CD4-positive, alpha-beta T cell treated with Interleukin-4 for 4 hours (primary cell): ENCODE data around the gene KDM5B.

Experiments used
- DNase-seq: peaks from one replicate; pipeline ENCODE4 v3.0.0-alpha.2; 2020

The KDM5B gene

GRCh38 chr1:202684716-202685115, 123.5 kb downstream of the KDM5B start:
- DNase-seq = no peak

- DNase-seq = no peak
Observed at GRCh38 chr1:202683029-202683428, 125.2 kb downstream of the KDM5B start.

GRCh38 chr1:202682477-202682876, 125.7 kb downstream of the KDM5B start:
- no peak for DNase-seq

DNA sequence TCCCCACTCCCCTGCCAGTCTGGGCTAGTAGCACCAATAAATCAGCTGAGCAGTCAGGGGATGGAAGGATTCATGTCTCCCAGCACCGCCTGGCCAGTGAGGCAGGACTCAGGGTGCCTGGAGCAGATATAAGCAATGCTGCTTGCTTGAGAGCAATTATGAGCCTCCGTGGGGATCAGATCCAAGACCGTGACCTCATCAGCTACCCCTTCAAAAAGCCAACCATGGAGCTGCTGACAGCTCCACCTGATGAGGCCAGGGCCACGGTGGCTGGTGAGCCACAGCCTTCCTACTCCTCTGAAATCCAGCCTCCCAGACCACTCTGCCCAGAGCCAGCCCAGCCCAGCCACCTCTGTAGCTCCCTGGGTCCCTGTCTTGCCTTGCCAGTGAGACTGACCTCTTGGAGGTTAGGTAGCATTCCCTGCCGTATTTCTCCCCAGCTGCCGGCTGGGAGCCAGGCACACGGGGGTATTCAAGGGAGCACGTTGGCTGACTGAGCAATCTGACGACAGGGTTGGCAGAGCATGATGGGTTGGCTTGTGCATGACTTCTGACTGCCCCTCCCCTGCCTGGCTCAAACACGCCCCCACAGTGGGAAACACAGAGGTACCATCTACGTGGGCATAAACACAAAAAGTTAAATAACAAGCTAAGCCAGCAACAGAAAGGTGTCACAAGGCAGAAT, 126.3 kb downstream of the KDM5B start:
- DNase-seq = no peak

DNA sequence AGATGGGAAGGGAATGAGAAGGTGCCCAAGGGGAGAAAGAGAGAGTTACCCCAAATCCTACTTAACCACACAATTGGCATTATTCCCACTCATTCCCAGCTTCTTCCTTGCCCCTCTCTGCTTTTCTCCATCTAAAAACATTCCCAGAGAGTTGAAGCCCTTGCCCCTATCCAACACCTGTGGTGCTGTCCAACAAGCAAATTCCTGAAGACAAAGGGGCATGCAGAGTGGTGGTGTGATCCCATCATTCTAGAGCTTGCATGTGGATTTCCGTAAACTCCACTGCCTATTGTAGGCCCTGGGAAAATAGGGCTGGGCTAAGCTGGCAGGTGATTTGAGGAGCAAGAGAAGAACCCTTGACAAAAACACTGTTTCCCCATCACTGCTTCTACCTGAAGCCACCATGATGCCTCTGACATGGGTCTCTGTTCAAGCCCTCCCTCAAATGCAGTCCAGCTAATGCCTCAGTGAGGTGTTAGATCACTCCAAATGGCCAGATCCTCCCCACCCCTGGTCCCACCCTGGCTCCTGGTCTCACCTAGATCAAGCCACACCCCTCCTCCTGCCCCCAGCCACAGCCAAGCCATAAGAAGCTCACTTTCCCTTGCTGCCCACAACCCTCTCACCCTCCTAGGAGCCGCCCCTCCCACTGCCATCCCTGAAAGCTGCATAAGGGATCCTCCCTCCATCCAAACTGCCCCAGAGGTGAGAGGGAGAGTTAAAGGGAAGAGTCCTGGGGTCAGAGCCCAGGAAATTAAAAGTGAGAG, 127.5 kb downstream of the KDM5B start:
- no peak for DNase-seq

DNA sequence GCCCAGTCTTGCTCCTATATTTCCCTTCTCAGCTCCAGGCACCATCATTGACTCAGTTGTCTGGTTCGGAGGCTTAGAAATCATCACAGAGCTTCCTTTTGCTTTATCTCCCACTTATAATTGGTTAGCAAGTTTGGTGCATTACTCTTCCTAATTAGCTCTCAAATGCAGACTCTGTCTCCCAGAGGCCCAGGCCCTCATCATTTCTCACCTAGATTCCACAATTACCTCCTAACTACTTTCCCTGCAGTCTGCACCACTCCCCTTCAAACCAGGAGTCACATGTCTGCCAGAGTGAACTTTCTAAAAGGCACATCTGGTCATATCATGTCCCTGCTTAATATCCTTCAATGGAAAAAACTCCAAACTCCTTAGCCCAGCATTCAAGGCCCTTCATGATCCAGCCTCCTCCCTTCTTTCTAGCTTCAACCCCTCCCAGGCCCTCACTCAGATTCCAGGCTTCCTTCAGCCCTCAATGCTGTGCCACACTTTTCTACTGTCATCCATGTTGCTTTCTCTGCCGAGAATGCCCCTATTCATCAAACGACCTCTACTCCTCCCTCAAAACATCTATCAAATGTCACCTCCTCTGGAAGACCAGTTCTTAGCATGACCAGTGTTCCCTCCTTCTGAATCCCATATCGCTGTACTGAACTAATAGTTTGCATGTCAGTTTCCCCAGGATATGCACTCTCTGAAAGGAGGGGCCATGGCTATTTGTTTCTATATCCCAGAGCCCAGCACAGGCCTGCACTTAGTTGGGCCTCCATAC, 128.6 kb downstream of the KDM5B start:
- DNase-seq = no peak

DNA sequence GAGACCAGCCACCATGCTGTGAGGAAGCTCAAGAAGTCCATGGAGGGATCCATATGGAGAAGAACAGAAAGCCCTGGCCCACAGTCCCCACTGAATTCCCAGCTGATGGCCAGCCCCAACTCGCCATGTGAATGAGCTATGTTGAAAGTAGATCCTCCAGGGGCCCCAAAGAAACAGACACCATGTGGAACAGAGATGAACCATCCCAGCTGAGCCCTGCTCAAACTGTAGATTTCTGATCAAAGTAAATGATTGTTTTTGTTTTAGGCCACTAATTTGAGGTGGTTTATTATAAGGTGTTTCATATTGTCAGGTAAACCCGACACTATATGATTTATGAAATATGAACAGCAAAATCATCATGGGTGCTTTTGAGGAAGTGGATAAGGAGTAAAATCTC, 130.8 kb downstream of the KDM5B start:
- no peak for DNase-seq
